Thyroid gland (tissue), 4 donors: ENCODE results near the gene DAZAP2.

Experiments
- CTCF ChIP-seq, 6 experiments: fragments of 200-600 bp in 3 of 6; fragments of 450-650 bp in 3 of 6; sonication (generic) in 3 of 6; IDR thresholded peaks; one replicate each; pipeline ENCODE4 v1.5.1; 2016 to 2019; ENCODE audit warnings: antibody characterized with exemption in 6 of 6, mild to moderate bottlenecking in 2 of 6, inconsistent platforms in 1 of 6, moderate library complexity in 1 of 6
- POLR2A ChIP-seq, 2 donors: fragments of 450-650 bp; IDR thresholded peaks; one replicate each; pipeline ENCODE4 v1.6.1; 2017; ENCODE audit warnings: antibody characterized with exemption in 2 of 2, mild to moderate bottlenecking in 2 of 2, moderate library complexity in 1 of 2

GRCh38 chr12:51265024-51265423 is 26.4 kb downstream of the DAZAP2 start:
- TF ChIP-seq CTCF (IDR thresholded peaks at IDR 0.05) (no peak), POLR2A (IDR thresholded peaks at IDR 0.05) (no peak)
